MCF 10A (cell line): Measurements from ENCODE around the gene LRATD1. TPM values are rescaled to one million over a fixed set of nuclear protein-coding genes. Genes with fewer than 3 reads are reported as not detected.

Experiments
- BruUV-seq: library from RNA; stranded (reverse); fragments of 400-500 nt; replicated peaks from 2 replicates; lab custom pipeline; 2021; lab: Mats Ljungman, UMichigan
- CTCF ChIA-PET: fragments of 300-600 bp; sonication (Branson Sonifier 250); formaldehyde crosslinking; extraction: SDS; loops from one replicate; lab custom pipeline; 2021; ENCODE audit warnings: antibody characterized with exemption, inconsistent platforms; lab: Yijun Ruan, JAX
- POLR2A ChIA-PET: fragments of 300-600, 350-650 bp; sonication (Branson Sonifier 250); formaldehyde crosslinking; extraction: SDS; loops from one replicate; lab custom pipeline; 2020; ENCODE audit warnings: antibody characterized with exemption, inconsistent platforms; lab: Yijun Ruan, JAX
- DNase-seq: peaks from one replicate; pipeline ENCODE4 v3.0.0-alpha.2; 2018; ENCODE audit not compliant: unreplicated experiment
- H3K27ac Mint-ChIP-seq: one replicate; pipeline ENCODE4 v1.8.0; 2022; ENCODE audit warnings: mild to moderate bottlenecking, low read depth, mixed read lengths; ENCODE audit not compliant: unreplicated experiment
- H3K27me3 Mint-ChIP-seq: one replicate; pipeline ENCODE4 v1.8.0; 2022; ENCODE audit warnings: mixed read lengths; ENCODE audit not compliant: insufficient read depth, unreplicated experiment
- H3K36me3 Mint-ChIP-seq: one replicate; pipeline ENCODE4 v1.8.0; 2022; ENCODE audit warnings: mild to moderate bottlenecking, moderate library complexity, mixed read lengths; ENCODE audit not compliant: insufficient read depth, unreplicated experiment
- H3K4me1 Mint-ChIP-seq: one replicate; pipeline ENCODE4 v1.8.0; 2022; ENCODE audit warnings: mixed read lengths; ENCODE audit not compliant: insufficient read depth, unreplicated experiment
- H3K4me3 Mint-ChIP-seq: one replicate; pipeline ENCODE4 v1.8.0; 2022; ENCODE audit warnings: mild to moderate bottlenecking, moderate library complexity, mixed read lengths; ENCODE audit not compliant: unreplicated experiment
- H3K9me3 Mint-ChIP-seq: one replicate; pipeline ENCODE4 v1.8.0; 2022; ENCODE audit warnings: mixed read lengths; ENCODE audit not compliant: unreplicated experiment
- CTCF ChIP-seq: fragments of 200-600 bp; IDR thresholded peaks from one replicate; pipeline ENCODE4 v1.8.0; 2022; ENCODE audit warnings: antibody characterized with exemption, mild to moderate bottlenecking; ENCODE audit not compliant: unreplicated experiment
- intact Hi-C: fragments of 100-400 bp; cut with micrococcal nuclease; formaldehyde crosslinking; loops from 2 replicates; pipeline ENCODE4 v1.14.1; 2022
- total RNA-seq: library from RNA; stranded (reverse); gene quantifications from 2 replicates; pipeline ENCODE4 v1.2.3, GENCODE V29; 2022

The LRATD1 gene
- total RNA-seq, 1 experiment from 2014 or later = 2.2 TPM

DNA sequence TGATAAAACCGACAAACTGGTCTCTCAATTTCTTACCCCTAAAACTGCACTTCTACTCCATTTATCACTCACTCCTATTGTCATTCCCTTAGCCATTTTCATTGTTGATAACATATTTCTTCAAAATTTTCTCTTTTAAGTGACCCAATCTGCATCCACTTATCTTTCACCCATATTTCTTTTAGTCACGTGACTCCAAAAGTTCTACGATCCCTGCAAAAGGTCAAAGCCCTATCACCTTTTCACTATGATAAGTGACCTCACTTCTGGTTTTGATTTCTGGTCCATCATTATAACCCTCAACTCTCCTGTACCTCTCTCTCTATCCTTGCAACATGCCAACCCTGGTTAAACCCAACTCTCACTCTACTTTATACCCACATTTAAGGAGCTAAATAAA lies 49.1 kb downstream of the LRATD1 start:
- no peaks in the 10 kb centered on the region for H3K27me3 Mint-ChIP-seq
- H3K9me3 Mint-ChIP-seq = no peaks in the 10 kb centered on the region
- ChIA-PET POLR2A (no interaction called here), CTCF (no interaction called here)
- no TSS peak for BruUV-seq
- H3K36me3 Mint-ChIP-seq = peaks cover 6% of the 10 kb centered on the region
- no peak overlapping the region for H3K27ac Mint-ChIP-seq
- no peak overlapping the region for H3K4me3 Mint-ChIP-seq
- intact Hi-C loops = no loop called here
- no peak for DNase-seq
- peaks cover 6% of the 10 kb centered on the region for H3K4me1 Mint-ChIP-seq
- no peak for TF ChIP-seq CTCF
